HUES64 (cell line): ENCODE measurements around the gene GBP1.

Experiments used
- H3K27ac ChIP-seq: 2 replicates; pipeline ENCODE4 v1.7.0; 2013; ENCODE audit warnings: low read depth, low read length, inconsistent platforms
- H3K27me3 ChIP-seq: 2 replicates; pipeline ENCODE4 v1.6.1; 2013; ENCODE audit warnings: mild to moderate bottlenecking, low read length; ENCODE audit not compliant: insufficient read depth
- H3K36me3 ChIP-seq: 2 replicates; pipeline ENCODE4 v1.6.1; 2013; ENCODE audit warnings: mild to moderate bottlenecking, low read length; ENCODE audit not compliant: insufficient read depth
- H3K4me1 ChIP-seq: 2 replicates; pipeline ENCODE4 v1.6.1; 2013; ENCODE audit warnings: mild to moderate bottlenecking, low read length, moderate library complexity; ENCODE audit not compliant: insufficient read depth
- H3K4me3 ChIP-seq: 2 replicates; pipeline ENCODE4 v1.5.1; 2013; ENCODE audit warnings: mild to moderate bottlenecking, low read length, moderate library complexity
- H3K9ac ChIP-seq: 2 replicates; pipeline ENCODE4 v1.6.1; 2013; ENCODE audit warnings: mild to moderate bottlenecking, low read depth, low read length
- H3K9me3 ChIP-seq: 2 replicates; pipeline ENCODE4 v1.6.1; 2013; ENCODE audit warnings: low read depth, low read length; ENCODE audit not compliant: insufficient read depth
- WGBS: fragments of 150-250, 120-280 bp; methylation state at CpG from one replicate; pipeline ENCODE4 v1.1.7; 2013; ENCODE audit warnings: missing lambda C conversion rate; 5-methylcytosine and 5-hydroxymethylcytosine counted together

GBP1 gene

DNA sequence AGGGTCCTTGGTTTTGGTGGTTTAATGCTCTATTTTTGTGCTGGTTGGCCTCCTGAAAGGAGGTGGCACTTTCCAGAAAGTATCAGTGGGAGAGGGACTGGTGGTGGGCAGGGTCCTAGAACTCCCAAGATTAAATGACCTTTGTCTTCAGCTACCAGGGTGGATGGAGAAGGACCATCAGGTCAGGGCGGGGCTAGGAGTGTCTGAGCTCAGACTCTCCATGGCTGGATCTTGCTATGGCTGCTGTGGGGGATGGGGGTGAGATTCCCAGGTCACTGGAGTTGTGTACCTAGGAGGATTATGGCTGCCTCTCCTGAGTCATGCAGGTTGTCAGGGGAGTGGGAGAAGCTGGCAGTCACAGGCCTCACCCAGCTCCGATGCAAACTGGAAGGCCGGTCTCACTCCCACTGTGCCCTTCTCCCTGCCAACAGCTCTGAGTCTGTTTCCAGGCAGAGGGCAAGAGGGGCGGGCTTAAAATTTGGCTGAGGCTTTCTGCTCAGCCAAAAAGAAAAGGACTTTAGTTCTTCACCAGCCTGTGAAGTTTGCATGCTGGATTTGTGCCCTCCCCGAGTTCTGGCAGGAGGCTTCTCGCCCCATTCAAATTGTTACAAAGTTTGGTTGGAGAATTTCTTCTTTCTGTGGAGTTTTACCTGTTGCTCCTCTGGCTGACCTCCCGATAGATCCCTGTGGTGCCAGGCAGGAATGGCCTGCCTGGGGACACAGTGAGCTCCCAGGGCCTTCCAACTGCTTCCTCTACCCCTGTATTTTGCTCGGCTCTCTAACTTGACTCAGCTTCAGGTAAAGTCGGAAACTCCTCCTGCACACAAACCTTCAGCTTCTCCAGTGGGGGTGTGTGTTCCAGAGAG, 59.5 kb downstream of the GBP1 start:
- Histone ChIP-seq H3K36me3 (no peaks in the 10 kb centered on the region), H3K9ac (no peak overlapping the region), H3K9me3 (no peaks in the 10 kb centered on the region), H3K27me3 (no peaks in the 10 kb centered on the region), H3K4me1 (no peaks in the 10 kb centered on the region), H3K27ac (no peak overlapping the region), H3K4me3 (no peak overlapping the region)
- 91% methylated on average over 8 of the region's 9 CpGs for WGBS
